Measurements from ENCODE around the gene PCBP3.
"Not testable (repeated sequence)": the region's sequence is repeated elsewhere in the genome, so short reads cannot be mapped to it uniquely, and the experiment has no call there.

PCBP3 gene

GRCh38 chr21:45638707-45639106, 4.8 kb upstream of the PCBP3 start:
- Mint-ChIP-seq H3K4me1 (peaks cover 17% of the 10 kb centered on the region), H3K9me3 (no peaks in the 10 kb centered on the region), H3K27ac (no peak overlapping the region), H3K36me3 (no peaks in the 10 kb centered on the region), H3K27me3 (no peaks in the 10 kb centered on the region), H3K4me3 (no peak overlapping the region)

- no peaks in the 10 kb centered on the region for H3K27me3 Mint-ChIP-seq
- no peaks in the 10 kb centered on the region for H3K36me3 Mint-ChIP-seq
- no peak overlapping the region for H3K27ac Mint-ChIP-seq
- no peak overlapping the region for H3K4me3 Mint-ChIP-seq
- H3K4me1 Mint-ChIP-seq = peaks cover 19% of the 10 kb centered on the region
- no peaks in the 10 kb centered on the region for H3K9me3 Mint-ChIP-seq
These were observed 4.1 kb upstream of the PCBP3 start for GRCh38 chr21:45639206-45640000.

GRCh38 chr21:45640001-45640887, 3.3 kb upstream of the PCBP3 start:
- peak overlapping the region; percentile 42 for H3K4me3 Mint-ChIP-seq
- no peaks in the 10 kb centered on the region for H3K36me3 Mint-ChIP-seq
- no peak overlapping the region for H3K27ac Mint-ChIP-seq
- no peaks in the 10 kb centered on the region for H3K27me3 Mint-ChIP-seq
- H3K4me1 Mint-ChIP-seq = peaks cover 27% of the 10 kb centered on the region
- no peaks in the 10 kb centered on the region for H3K9me3 Mint-ChIP-seq

- Mint-ChIP-seq H3K27ac (no peak overlapping the region), H3K9me3 (no peaks in the 10 kb centered on the region), H3K36me3 (no peaks in the 10 kb centered on the region), H3K4me1 (peaks cover 34% of the 10 kb centered on the region), H3K27me3 (no peaks in the 10 kb centered on the region), H3K4me3 (peak overlapping the region; percentile 42)
These were observed 2.5 kb upstream of the PCBP3 start for GRCh38 chr21:45640888-45641479.

- no peaks in the 10 kb centered on the region for H3K9me3 Mint-ChIP-seq
- no peaks in the 10 kb centered on the region for H3K27me3 Mint-ChIP-seq
- H3K36me3 Mint-ChIP-seq = no peaks in the 10 kb centered on the region
- peaks cover 37% of the 10 kb centered on the region for H3K4me1 Mint-ChIP-seq
- peak overlapping the region; percentile 54 for H3K4me3 Mint-ChIP-seq
- H3K27ac Mint-ChIP-seq = no peak overlapping the region
These were observed 2.0 kb upstream of the PCBP3 start for GRCh38 chr21:45641480-45642035.

GRCh38 chr21:45642122-45642813, 1.3 kb upstream of the PCBP3 start:
- H3K4me1 Mint-ChIP-seq = peaks cover 41% of the 10 kb centered on the region
- H3K9me3 Mint-ChIP-seq = no peaks in the 10 kb centered on the region
- H3K4me3 Mint-ChIP-seq = no peak overlapping the region
- no peak overlapping the region for H3K27ac Mint-ChIP-seq
- no peaks in the 10 kb centered on the region for H3K27me3 Mint-ChIP-seq
- H3K36me3 Mint-ChIP-seq = peaks cover 1% of the 10 kb centered on the region

GRCh38 chr21:45644041-45644906, 749 bp downstream of the PCBP3 start:
- peak overlapping the region; percentile 86 for H3K4me3 Mint-ChIP-seq
- peaks cover 6% of the 10 kb centered on the region for H3K36me3 Mint-ChIP-seq
- H3K27ac Mint-ChIP-seq = peak overlapping the region; percentile 13
- H3K27me3 Mint-ChIP-seq = no peaks in the 10 kb centered on the region
- H3K4me1 Mint-ChIP-seq = peaks cover 37% of the 10 kb centered on the region
- H3K9me3 Mint-ChIP-seq = peaks cover 4% of the 10 kb centered on the region

GRCh38 chr21:45651921-45652320, 8.4 kb downstream of the PCBP3 start:
- Mint-ChIP-seq H3K36me3 (peaks cover 9% of the 10 kb centered on the region), H3K27ac (no peak overlapping the region), H3K9me3 (peaks cover 4% of the 10 kb centered on the region), H3K27me3 (no peaks in the 10 kb centered on the region), H3K4me1 (peaks cover under 1% of the 10 kb centered on the region), H3K4me3 (no peak overlapping the region)

- no peaks in the 10 kb centered on the region for H3K27me3 Mint-ChIP-seq
These were observed 11.6 kb downstream of the PCBP3 start for GRCh38 chr21:45655124-45655523.

GRCh38 chr21:45656114-45656513, 12.6 kb downstream of the PCBP3 start:
- not testable (repeated sequence) for H3K4me1 Mint-ChIP-seq, H3K9me3 Mint-ChIP-seq, H3K4me3 Mint-ChIP-seq, H3K27me3 Mint-ChIP-seq, H3K36me3 Mint-ChIP-seq, H3K27ac Mint-ChIP-seq

More at GRCh38 chr21:45655124-45655523, 11.6 kb downstream of the PCBP3 start:
- Mint-ChIP-seq H3K9me3 (no peaks in the 10 kb centered on the region), H3K4me3 (no peak overlapping the region), H3K4me1 (peaks cover 8% of the 10 kb centered on the region), H3K36me3 (peaks cover 1% of the 10 kb centered on the region), H3K27ac (no peak overlapping the region)

- not testable (repeated sequence) for H3K27me3 Mint-ChIP-seq, H3K4me3 Mint-ChIP-seq, H3K4me1 Mint-ChIP-seq, H3K27ac Mint-ChIP-seq, H3K36me3 Mint-ChIP-seq, H3K9me3 Mint-ChIP-seq
These were observed 18.5 kb downstream of the PCBP3 start for GRCh38 chr21:45661913-45662622.

- H3K36me3 Mint-ChIP-seq, H3K27me3 Mint-ChIP-seq, H3K27ac Mint-ChIP-seq, H3K4me3 Mint-ChIP-seq, H3K4me1 Mint-ChIP-seq: not testable (repeated sequence)
- peaks cover 10% of the 10 kb centered on the region for H3K9me3 Mint-ChIP-seq
These were observed 19.2 kb downstream of the PCBP3 start for GRCh38 chr21:45662623-45663245.

GRCh38 chr21:45669382-45669781, 25.9 kb downstream of the PCBP3 start:
- no peak overlapping the region for H3K4me3 Mint-ChIP-seq
- H3K9me3 Mint-ChIP-seq = peaks cover 21% of the 10 kb centered on the region
- H3K4me1 Mint-ChIP-seq = peaks cover 5% of the 10 kb centered on the region
- H3K36me3 Mint-ChIP-seq = peaks cover 24% of the 10 kb centered on the region
- H3K27ac Mint-ChIP-seq = no peak overlapping the region
- no peaks in the 10 kb centered on the region for H3K27me3 Mint-ChIP-seq
